GM12891 (cell line): Measurements from ENCODE around the gene CORO2B.

Experiments used
- POLR2A ChIP-seq: IDR thresholded peaks from 2 replicates; pipeline ENCODE4 v1.6.1; 2011; ENCODE audit warnings: low read depth, low read length, control low read depth
- TAF1 ChIP-seq: IDR thresholded peaks from 2 replicates; pipeline ENCODE4 v1.6.1; 2011; ENCODE audit warnings: low read depth, low read length, control low read depth

DNA sequence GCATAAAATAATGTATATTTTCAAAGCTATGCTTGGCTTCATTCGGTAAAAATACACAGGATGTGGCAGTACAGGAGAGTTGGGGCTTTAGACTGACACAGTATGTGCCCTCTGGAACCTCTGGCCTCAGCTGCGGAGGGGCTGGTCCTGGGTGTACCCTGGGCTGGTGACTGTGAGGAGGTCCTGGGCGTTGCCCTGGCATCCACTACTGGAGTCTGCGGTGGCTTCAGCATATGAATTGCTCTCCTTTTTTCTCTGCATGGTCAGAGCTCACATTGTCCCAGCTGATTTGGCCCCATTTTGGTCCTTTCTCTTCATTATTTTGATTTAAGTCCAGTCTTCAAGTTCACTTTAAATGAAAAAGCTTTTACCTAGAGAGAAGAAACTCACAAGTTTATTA, 40.5 kb upstream of the CORO2B start:
- TF ChIP-seq TAF1, result no peak
- no peak for TF ChIP-seq POLR2A
